Cardiac septum (tissue), 1 donor: ENCODE data around the gene APOBEC3A. TPM values are rescaled to one million over a fixed set of nuclear protein-coding genes. Genes with fewer than 3 reads are reported as not detected.
"Not testable (repeated sequence)": the region's sequence is repeated elsewhere in the genome, so short reads cannot be mapped to it uniquely, and the experiment has no call there.

Experiments
- DNase-seq: peaks from one replicate; pipeline ENCODE4 v3.0.0-alpha.2; 2020; ENCODE audit warnings: low spot score
- intact Hi-C: fragments of 100-400 bp; cut with DNase I; formaldehyde crosslinking; loops from one replicate; pipeline ENCODE4 v1.14.0; 2022
- total RNA-seq: library from RNA; stranded (reverse); fragmentation: NEBNext Ultra II Directional; extraction: Animal tissue kit (Norgen Biotek cat#: 25700); gene quantifications from one replicate; pipeline ENCODE4 v1.2.1, GENCODE V29; 2021
- donor health status: DM: no; HTN: no; CAD: no.

Gene APOBEC3A
- total RNA-seq, 1 donor from 2014 or later, result 1.7 TPM

DNA sequence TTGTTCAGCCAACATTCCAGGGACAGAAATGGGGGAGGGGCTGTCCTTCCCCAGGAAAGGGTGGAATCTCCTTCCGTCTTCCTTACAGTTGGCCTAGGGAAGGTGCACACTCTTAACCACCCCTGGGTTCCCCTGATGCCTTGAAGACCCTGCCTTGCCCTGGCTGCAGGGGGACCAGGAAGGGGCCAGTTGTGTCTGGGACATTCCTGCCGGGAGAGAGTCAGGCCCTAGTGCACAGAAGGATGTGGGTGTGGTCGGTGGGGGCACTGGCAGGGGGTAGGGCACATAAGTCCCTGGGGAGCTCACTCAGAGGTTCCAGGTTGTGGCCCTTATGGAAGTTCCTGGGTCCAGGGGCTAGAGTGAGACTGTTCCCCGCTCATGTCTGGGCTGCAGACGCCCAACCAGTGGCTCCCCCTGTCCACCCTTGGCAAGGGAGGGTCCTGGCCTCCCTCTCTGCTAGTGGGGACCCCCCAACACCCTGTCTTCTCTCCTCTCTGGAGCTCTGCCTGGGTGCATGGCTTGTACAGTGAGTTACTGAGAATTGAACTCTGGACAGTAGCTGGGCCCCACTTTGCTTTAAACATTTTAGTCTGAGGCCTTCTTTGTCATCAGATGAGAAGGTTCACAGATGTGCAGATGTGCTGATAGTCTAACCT is 2.0 kb upstream of the APOBEC3A start:
- intact Hi-C loops, result no loop called here
- DNase-seq, result no peak

DNA sequence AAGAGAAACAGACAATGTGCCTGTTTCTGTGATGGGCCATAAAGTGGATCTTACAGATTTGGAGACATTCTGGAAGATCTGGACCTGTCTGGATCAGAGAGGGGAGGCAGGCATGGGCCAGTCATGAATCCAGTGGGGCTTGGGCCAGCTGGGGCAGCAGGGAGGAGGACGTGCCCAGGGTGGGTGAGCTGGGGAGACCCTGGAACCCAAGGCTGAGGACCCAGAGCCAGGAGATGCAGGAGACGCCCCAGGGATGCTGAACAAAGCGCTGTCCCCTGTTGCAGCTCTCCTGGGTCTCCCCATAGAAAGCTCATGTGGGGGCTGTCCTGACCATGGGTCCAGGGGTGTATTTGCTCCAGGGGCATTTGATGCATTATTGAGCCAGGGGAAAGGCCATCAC is 1.5 kb upstream of the APOBEC3A start:
- DNase-seq, result no peak
- intact Hi-C loops, result no loop called here

DNA sequence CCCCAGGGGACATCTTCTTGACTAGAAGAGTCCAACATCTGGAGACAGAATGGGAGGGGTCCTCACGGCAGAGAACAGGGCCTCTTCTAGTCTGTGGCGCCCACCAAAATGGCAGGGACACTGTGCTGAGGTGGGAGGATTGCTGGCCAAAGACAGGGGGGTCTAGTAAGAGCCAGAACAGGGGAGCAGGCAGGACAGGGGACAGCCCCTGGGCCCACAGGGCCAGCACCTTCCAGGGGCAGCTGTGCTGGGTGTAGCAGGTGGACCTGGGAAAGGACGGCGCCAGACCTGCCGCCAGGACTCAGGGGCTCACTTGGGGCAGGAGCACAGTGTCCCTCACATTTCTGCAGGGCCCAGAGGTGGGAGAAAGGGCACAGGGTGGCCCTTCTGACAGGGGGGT is 858 bp upstream of the APOBEC3A start:
- no peak for DNase-seq
- intact Hi-C loops, result no loop called here

GRCh38 chr22:38957808-38958650 is 620 bp downstream of the APOBEC3A start:
- intact Hi-C loops, result no loop called here
- no peak for DNase-seq

- intact Hi-C loops, DNase-seq: not testable (repeated sequence)
Observed at GRCh38 chr22:38958651-38958943, 1.2 kb downstream of the APOBEC3A start.

GRCh38 chr22:38959590-38959989 is 2.2 kb downstream of the APOBEC3A start:
- DNase-seq, result no peak
- intact Hi-C loops, result no loop called here

GRCh38 chr22:38960673-38961072 is 3.3 kb downstream of the APOBEC3A start:
- intact Hi-C loops, DNase-seq: not testable (repeated sequence)

GRCh38 chr22:38963291-38963738 is 5.9 kb downstream of the APOBEC3A start:
- intact Hi-C loops, DNase-seq: not testable (repeated sequence)

- no peak for DNase-seq
- intact Hi-C loops, result no loop called here
Observed at GRCh38 chr22:38963872-38964271, 6.5 kb downstream of the APOBEC3A start.

GRCh38 chr22:38964306-38964705 is 6.9 kb downstream of the APOBEC3A start:
- DNase-seq, result no peak

GRCh38 chr22:38964989-38965388 is 7.6 kb downstream of the APOBEC3A start:
- intact Hi-C loops, result no loop called here
- no peak for DNase-seq

More at GRCh38 chr22:38964306-38964705, 6.9 kb downstream of the APOBEC3A start:
- intact Hi-C loops, result no loop called here

DNA sequence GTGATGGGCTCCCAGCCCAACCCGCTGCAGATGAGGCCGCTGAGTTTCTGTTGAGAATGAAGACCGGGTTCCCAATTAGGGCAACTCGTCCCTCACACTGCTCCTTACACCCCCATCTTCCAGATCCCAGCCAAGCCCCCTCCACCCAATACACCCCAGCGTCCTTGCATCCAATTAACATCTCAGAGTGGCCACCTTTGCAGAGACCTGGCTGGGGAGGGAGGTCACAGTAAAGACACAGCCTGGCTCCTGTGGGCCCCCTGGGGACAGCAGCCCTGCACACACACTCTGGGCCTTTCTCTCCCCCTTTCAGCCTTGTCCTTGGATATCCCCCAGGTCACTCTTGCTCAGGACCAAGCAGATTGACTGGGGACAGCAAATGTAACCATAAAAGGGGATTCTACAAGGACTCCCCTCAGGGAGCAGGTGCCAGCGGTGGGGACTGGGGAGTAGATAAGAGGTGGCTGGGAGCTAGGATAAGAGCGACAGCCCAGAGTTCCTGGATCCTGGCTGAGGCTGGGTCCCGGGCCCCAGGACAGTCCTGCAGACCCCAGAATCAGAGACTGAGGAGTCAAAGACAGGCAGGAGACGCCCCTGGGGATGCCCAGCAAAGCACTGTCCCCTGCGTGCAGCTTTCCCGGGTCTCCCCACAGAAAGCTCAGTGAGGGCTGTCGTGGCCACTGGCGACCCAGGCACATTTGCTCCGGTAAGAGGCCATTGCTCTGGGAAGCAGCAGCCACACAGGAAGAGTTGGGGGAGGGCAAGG is 8.4 kb downstream of the APOBEC3A start:
- intact Hi-C loops, result no loop called here
- no peak for DNase-seq

DNA sequence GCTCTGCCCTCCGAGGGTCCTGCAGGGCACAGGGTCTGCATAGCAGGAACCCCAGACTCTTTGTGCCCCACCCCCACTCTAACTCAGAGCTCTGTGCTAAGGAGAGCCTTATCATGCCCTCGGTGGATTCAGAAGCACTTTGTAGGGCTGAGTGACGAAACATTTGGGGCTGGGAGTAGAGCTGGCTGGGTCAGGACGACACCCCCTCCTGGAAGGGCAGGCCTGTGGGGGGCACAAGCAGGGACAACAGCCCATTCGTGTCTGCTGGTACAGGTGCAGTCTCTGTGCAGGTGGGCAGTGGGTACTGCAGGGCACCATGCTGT is 8.9 kb downstream of the APOBEC3A start:
- DNase-seq, result no peak
- intact Hi-C loops, result no loop called here

- DNase-seq, result no peak
- intact Hi-C loops, result no loop called here
Observed at GRCh38 chr22:38966942-38967341, 9.5 kb downstream of the APOBEC3A start.

DNA sequence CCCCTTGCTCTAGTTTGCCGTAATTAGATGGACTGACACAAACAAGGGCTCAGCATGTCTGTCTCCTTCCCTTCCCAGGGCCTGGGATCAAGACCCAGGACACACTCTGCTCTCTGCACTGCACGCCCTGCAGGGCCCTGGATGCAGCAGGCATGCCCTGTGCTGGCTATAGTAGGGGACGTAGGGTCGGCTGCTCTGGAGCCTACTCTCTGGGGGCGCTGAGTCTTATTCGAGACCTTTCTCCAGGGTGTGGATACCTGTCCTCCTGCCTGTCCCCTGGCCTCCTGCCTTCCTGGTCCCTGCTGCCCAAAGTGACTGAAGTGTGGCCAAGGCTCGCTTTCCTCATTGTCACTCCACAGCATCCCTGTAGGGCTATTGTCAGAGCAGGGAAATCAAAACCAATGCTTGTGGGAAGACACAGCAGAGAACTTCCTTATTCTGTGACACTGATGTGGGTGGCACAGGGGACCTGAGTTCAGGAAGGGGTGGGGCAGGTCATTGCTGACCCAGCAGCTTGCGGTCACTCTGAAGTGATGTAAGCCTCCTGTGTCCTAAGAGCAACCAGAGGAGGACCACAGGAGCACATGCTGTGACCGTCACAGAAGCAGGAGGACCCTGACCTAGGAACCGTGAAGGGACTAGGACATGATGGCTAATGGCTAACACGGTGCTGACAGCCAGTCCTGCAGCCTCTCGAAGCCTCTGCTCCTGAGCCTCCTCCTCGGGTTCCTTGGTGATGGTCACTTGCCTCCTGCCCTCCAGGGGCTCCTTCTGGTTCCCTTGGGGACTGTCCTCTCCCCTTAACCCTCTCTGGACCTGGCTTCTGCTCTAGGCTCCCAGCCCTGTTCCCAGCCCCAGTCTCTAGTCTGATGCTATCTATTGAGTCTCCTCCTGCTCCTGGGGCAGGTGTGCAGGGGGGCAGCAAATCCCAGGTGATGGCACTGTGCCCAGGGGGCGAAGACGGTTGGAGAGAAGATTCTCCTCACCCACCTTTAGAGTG is 10.3 kb downstream of the APOBEC3A start:
- intact Hi-C loops, result no loop called here
- peak; percentile 82 for DNase-seq

GRCh38 chr22:38968801-38969200 is 11.4 kb downstream of the APOBEC3A start:
- intact Hi-C loops, result no loop called here
- DNase-seq, result no peak

DNA sequence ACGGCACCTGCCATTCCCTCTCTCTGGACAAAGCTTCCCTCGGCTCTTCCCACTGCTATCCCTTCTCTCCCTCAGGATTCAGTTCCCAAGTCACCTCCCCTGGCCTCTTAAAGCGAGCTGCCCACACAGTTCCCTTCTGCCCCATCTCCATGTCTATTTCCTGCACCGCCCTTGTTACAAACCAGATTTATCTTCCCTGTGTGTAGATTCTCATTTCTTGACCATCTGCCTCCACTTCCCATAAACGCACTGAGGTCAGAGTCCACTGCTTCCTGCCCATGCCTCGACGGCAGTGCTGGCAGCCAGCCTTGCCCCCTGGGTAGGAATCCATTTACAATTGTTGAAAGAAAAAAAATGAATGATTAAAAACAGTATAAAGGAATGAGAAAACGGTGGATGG is 13.1 kb downstream of the APOBEC3A start:
- DNase-seq, result no peak
- intact Hi-C loops, result no loop called here

DNA sequence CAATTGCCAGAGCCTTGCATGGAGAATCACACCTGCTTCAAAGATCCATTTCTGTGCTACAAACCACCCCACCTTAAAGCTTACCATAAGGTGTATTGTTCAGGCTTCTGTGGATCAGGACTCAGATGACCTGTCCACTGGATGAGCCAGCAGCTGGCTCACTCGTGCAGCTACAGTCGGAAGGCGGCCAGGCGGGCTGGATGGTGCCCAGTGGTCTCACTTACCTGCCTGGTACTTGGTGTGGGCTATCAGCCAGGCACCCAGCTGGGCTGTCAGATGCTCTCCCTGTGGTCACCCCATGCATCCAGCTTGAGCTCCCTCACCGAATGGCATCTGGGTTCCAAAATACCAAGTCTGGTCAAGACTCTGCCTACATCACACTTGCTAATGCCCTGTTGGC is 13.8 kb downstream of the APOBEC3A start:
- intact Hi-C loops, result no loop called here
- no peak for DNase-seq

DNA sequence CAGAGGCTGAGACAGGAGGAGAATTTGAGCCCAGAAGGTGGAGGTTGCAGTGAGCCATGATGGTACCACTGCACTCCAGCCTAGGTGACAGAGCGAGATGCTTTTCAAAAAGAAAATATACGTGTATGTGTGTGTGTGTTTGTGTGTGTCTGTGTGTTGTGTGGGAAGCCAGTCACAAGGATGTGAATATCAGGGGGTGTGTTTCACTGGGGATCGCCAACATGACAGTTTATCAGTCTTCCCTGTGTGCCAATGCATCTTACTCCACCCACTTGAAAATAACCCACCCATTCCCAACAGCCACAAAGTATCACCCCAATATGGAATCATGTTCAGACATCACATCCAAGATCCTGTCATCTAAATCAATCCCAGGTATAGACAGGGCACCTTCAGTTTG is 14.4 kb downstream of the APOBEC3A start:
- no peak for DNase-seq
- intact Hi-C loops, result no loop called here
